HCEC 1CT (cell line): ENCODE measurements around the gene PLSCR5.

Experiments used
- DNase-seq: peaks from one replicate; pipeline ENCODE4 v3.0.0-alpha.2; 2017

The PLSCR5 gene

GRCh38 chr3:146605106-146605505, at the start of gene PLSCR5:
PLSCR5 (minus strand) TSS chr3:146605346; CDS start chr3:146605212, 134 bp downstream.
- DNase-seq, result no peak

GRCh38 chr3:146653978-146654377, 48.8 kb upstream of the PLSCR5 start:
- no peak for DNase-seq

GRCh38 chr3:146650691-146651442, 45.7 kb upstream of the PLSCR5 start:
- no peak for DNase-seq

GRCh38 chr3:146646261-146646660, 41.1 kb upstream of the PLSCR5 start:
- no peak for DNase-seq

- peak; percentile 60 for DNase-seq
These were observed 36.1 kb upstream of the PLSCR5 start for GRCh38 chr3:146640955-146641867.

- no peak for DNase-seq
These were observed 35.2 kb upstream of the PLSCR5 start for GRCh38 chr3:146640361-146640760.

GRCh38 chr3:146638718-146639117, 33.6 kb upstream of the PLSCR5 start:
- DNase-seq, result peak; percentile 3

GRCh38 chr3:146637871-146638270, 32.7 kb upstream of the PLSCR5 start:
- DNase-seq, result no peak

GRCh38 chr3:146636881-146637280, 31.7 kb upstream of the PLSCR5 start:
- DNase-seq, result no peak

- DNase-seq, result no peak
These were observed 29.2 kb upstream of the PLSCR5 start for GRCh38 chr3:146634346-146634745.

- no peak for DNase-seq
These were observed 23.5 kb upstream of the PLSCR5 start for GRCh38 chr3:146628671-146629070.

GRCh38 chr3:146626403-146627122, 21.4 kb upstream of the PLSCR5 start:
- DNase-seq, result no peak

GRCh38 chr3:146625186-146625775, 20.1 kb upstream of the PLSCR5 start:
- peak; percentile 5 for DNase-seq

GRCh38 chr3:146621723-146622122, 16.6 kb upstream of the PLSCR5 start:
- no peak for DNase-seq

GRCh38 chr3:146612015-146612414, 6.9 kb upstream of the PLSCR5 start:
- DNase-seq, result no peak

- no peak for DNase-seq
These were observed 6.0 kb upstream of the PLSCR5 start for GRCh38 chr3:146611096-146611495.

GRCh38 chr3:146598535-146598934, 6.6 kb downstream of the PLSCR5 start:
- peak; percentile 30 for DNase-seq

- DNase-seq, result peak; percentile 21
These were observed 10.2 kb downstream of the PLSCR5 start for GRCh38 chr3:146594843-146595482.

GRCh38 chr3:146593776-146594175, 11.4 kb downstream of the PLSCR5 start:
- DNase-seq, result no peak

- peak; percentile 18 for DNase-seq
These were observed 14.6 kb downstream of the PLSCR5 start for GRCh38 chr3:146590521-146590920.

GRCh38 chr3:146589899-146590508, 15.1 kb downstream of the PLSCR5 start:
- peak; percentile 57 for DNase-seq

- no peak for DNase-seq
These were observed 20.0 kb downstream of the PLSCR5 start for GRCh38 chr3:146585156-146585555.
